Muscle layer of colon (tissue), 2 donors: ENCODE data around the gene KCNE1.
A peak's percentile ranks its signal among the peaks of the same experiment; 100 is the strongest.

Source experiments
- H3K27ac ChIP-seq: one replicate; pipeline ENCODE4 v1.7.0; 2013; ENCODE audit warnings: low read depth, mild to moderate bottlenecking, low read length, moderate library complexity
- H3K27me3 ChIP-seq, 2 donors: one replicate each; pipeline ENCODE4 v1.7.0; 2013; ENCODE audit warnings: low read length in 2 of 2, mild to moderate bottlenecking in 2 of 2; ENCODE audit not compliant: insufficient read depth in 2 of 2, control insufficient read depth in 1 of 2
- H3K36me3 ChIP-seq: one replicate; pipeline ENCODE4 v1.7.0; 2013; ENCODE audit warnings: mild to moderate bottlenecking, low read length; ENCODE audit not compliant: insufficient read depth
- H3K4me1 ChIP-seq: one replicate; pipeline ENCODE4 v1.7.0; 2013; ENCODE audit warnings: mild to moderate bottlenecking, low read length; ENCODE audit not compliant: insufficient read depth
- H3K4me3 ChIP-seq, 2 donors: one replicate each; pipeline ENCODE4 v1.7.0; 2013; ENCODE audit warnings: low read length in 2 of 2, low read depth in 1 of 2, mild to moderate bottlenecking in 1 of 2, moderate library complexity in 1 of 2
- H3K9ac ChIP-seq: one replicate; pipeline ENCODE4 v1.7.0; 2013; ENCODE audit warnings: low read length
- H3K9me3 ChIP-seq: one replicate; pipeline ENCODE4 v1.7.0; 2013; ENCODE audit warnings: mild to moderate bottlenecking, low read length
- donor health status: abdominal sarcoma.
- donor health status: Adenocarcinoma of cecum.

The KCNE1 gene

GRCh38 chr21:34550182-34550799, 38.3 kb upstream of the KCNE1 start:
- H3K4me1 ChIP-seq: peaks cover 6% of the 10 kb centered on the region
- no peaks in the 10 kb centered on the region for H3K27me3 ChIP-seq
- no peak overlapping the region for H3K27ac ChIP-seq
- H3K9ac ChIP-seq: no peak overlapping the region
- no peaks in the 10 kb centered on the region for H3K36me3 ChIP-seq
- H3K4me3 ChIP-seq: no peak overlapping the region
- H3K9me3 ChIP-seq: no peaks in the 10 kb centered on the region

GRCh38 chr21:34548781-34549376, 36.9 kb upstream of the KCNE1 start:
- Histone ChIP-seq H3K4me1 (peaks cover 6% of the 10 kb centered on the region), H3K36me3 (no peaks in the 10 kb centered on the region), H3K27ac (no peak overlapping the region), H3K4me3 (no peak overlapping the region), H3K9ac (no peak overlapping the region), H3K27me3 (no peaks in the 10 kb centered on the region), H3K9me3 (no peaks in the 10 kb centered on the region)

- Histone ChIP-seq H3K27me3 (no peaks in the 10 kb centered on the region), H3K4me3 (no peak overlapping the region), H3K4me1 (peaks cover 6% of the 10 kb centered on the region), H3K9ac (no peak overlapping the region), H3K36me3 (no peaks in the 10 kb centered on the region), H3K27ac (no peak overlapping the region), H3K9me3 (no peaks in the 10 kb centered on the region)
Measured at GRCh38 chr21:34546542-34546941, 34.5 kb upstream of the KCNE1 start.

GRCh38 chr21:34545079-34545884, 33.3 kb upstream of the KCNE1 start:
- no peak overlapping the region for H3K9ac ChIP-seq
- peak overlapping the region; percentile 21 for H3K27ac ChIP-seq
- peaks cover 6% of the 10 kb centered on the region for H3K4me1 ChIP-seq

GRCh38 chr21:34544032-34544496, 32.1 kb upstream of the KCNE1 start:
- Histone ChIP-seq H3K36me3 (no peaks in the 10 kb centered on the region), H3K4me1 (peaks cover 6% of the 10 kb centered on the region), H3K9me3 (no peaks in the 10 kb centered on the region), H3K9ac (no peak overlapping the region), H3K4me3 (no peak overlapping the region), H3K27ac (no peak overlapping the region), H3K27me3 (no peaks in the 10 kb centered on the region)

More at GRCh38 chr21:34545079-34545884, 33.3 kb upstream of the KCNE1 start:
- Histone ChIP-seq H3K36me3 (no peaks in the 10 kb centered on the region), H3K27me3 (no peaks in the 10 kb centered on the region), H3K9me3 (no peaks in the 10 kb centered on the region), H3K4me3 (no peak overlapping the region)

GRCh38 chr21:34543017-34543416, 31.0 kb upstream of the KCNE1 start:
- Histone ChIP-seq H3K4me1 (peaks cover 6% of the 10 kb centered on the region), H3K27me3 (no peaks in the 10 kb centered on the region), H3K9ac (no peak overlapping the region), H3K36me3 (no peaks in the 10 kb centered on the region), H3K4me3 (no peak overlapping the region), H3K9me3 (no peaks in the 10 kb centered on the region), H3K27ac (no peak overlapping the region)

GRCh38 chr21:34540206-34540605, 28.2 kb upstream of the KCNE1 start:
- Histone ChIP-seq H3K4me1 (no peaks in the 10 kb centered on the region), H3K27ac (no peak overlapping the region), H3K27me3 (no peaks in the 10 kb centered on the region), H3K36me3 (no peaks in the 10 kb centered on the region), H3K4me3 (no peak overlapping the region), H3K9me3 (no peaks in the 10 kb centered on the region), H3K9ac (no peak overlapping the region)

GRCh38 chr21:34537838-34538237, 25.8 kb upstream of the KCNE1 start:
- Histone ChIP-seq H3K9ac (no peak overlapping the region), H3K9me3 (no peaks in the 10 kb centered on the region), H3K4me1 (no peaks in the 10 kb centered on the region), H3K36me3 (no peaks in the 10 kb centered on the region), H3K27me3 (no peaks in the 10 kb centered on the region), H3K27ac (no peak overlapping the region), H3K4me3 (no peak overlapping the region)

- Histone ChIP-seq H3K9me3 (no peaks in the 10 kb centered on the region), H3K27ac (no peak overlapping the region), H3K4me1 (no peaks in the 10 kb centered on the region), H3K36me3 (no peaks in the 10 kb centered on the region), H3K9ac (no peak overlapping the region), H3K4me3 (no peak overlapping the region), H3K27me3 (no peaks in the 10 kb centered on the region)
Measured at GRCh38 chr21:34536820-34537219, 24.8 kb upstream of the KCNE1 start.

- H3K9ac ChIP-seq: no peak overlapping the region
- no peaks in the 10 kb centered on the region for H3K27me3 ChIP-seq
- no peak overlapping the region for H3K4me3 ChIP-seq
- no peaks in the 10 kb centered on the region for H3K36me3 ChIP-seq
- H3K4me1 ChIP-seq: no peaks in the 10 kb centered on the region
- no peaks in the 10 kb centered on the region for H3K9me3 ChIP-seq
- H3K27ac ChIP-seq: no peak overlapping the region
Measured at GRCh38 chr21:34536311-34536710, 24.3 kb upstream of the KCNE1 start.

- no peaks in the 10 kb centered on the region for H3K27me3 ChIP-seq
- H3K4me3 ChIP-seq: no peak overlapping the region
- H3K36me3 ChIP-seq: no peaks in the 10 kb centered on the region
- no peaks in the 10 kb centered on the region for H3K4me1 ChIP-seq
- no peak overlapping the region for H3K27ac ChIP-seq
- H3K9me3 ChIP-seq: no peaks in the 10 kb centered on the region
- H3K9ac ChIP-seq: no peak overlapping the region
Measured at GRCh38 chr21:34535886-34536285, 23.9 kb upstream of the KCNE1 start.
